K562 (cell line): ENCODE data around the gene ARHGAP15. TPM values are rescaled to one million over a fixed set of nuclear protein-coding genes. Genes with fewer than 3 reads are reported as not detected.

ENCODE experiments used
- ATAC-seq: fragments of 200-7000 bp; cut with Tn5 transposase; 3 replicates; pipeline ENCODE4 v1.9.1; 2020; ENCODE audit warnings: moderate library complexity
- BruUV-seq: library from RNA; stranded (reverse); fragments of 400-500 nt; replicated peaks from 2 replicates; lab custom pipeline; 2021; lab: Mats Ljungman, UMichigan
- CTCF ChIA-PET: fragments of 300-600 bp; formaldehyde crosslinking; extraction: SDS; loops from one replicate; lab custom pipeline; 2021; ENCODE audit warnings: low intra/inter-chr PET ratio; lab: Yijun Ruan, JAX
- POLR2A ChIA-PET: fragments of 300-600, 350-650 bp; sonication (Branson Sonifier 250); formaldehyde crosslinking; extraction: SDS; loops from one replicate; lab custom pipeline; 2021; ENCODE audit warnings: antibody characterized with exemption, inconsistent platforms; lab: Yijun Ruan, JAX
- DNase-seq, 4 experiments: peaks; one replicate each; pipeline versions ENCODE4 v3.0.0 to v3.0.0-alpha.2; 2011 to 2018; ENCODE audit warnings: low spot score in 3 of 4, mixed read lengths in 3 of 4; ENCODE audit errors: extremely low read depth in 1 of 4
- FAIRE-seq: peaks from 2 replicates; lab custom pipeline; 2011; peaks lifted over from hg19 to GRCh38; lab: Jason Lieb, UNC
- H2AFZ ChIP-seq: 2 replicates; pipeline ENCODE4 v1.6.0; 2011; ENCODE audit warnings: low read depth, low read length, control low read depth, inconsistent platforms
- H3K27ac ChIP-seq: fragments of 200-600 bp; 3 replicates; pipeline ENCODE4 v1.8.0; 2011; ENCODE audit warnings: low read depth, mild to moderate bottlenecking, control low read depth, inconsistent platforms, low read length, moderate library complexity, mixed read lengths; ENCODE audit errors: extremely low read depth
- H3K27me3 ChIP-seq, 2 experiments: fragments of 300-600 bp in 1 of 2; 2 replicates in 1 of 2; 3 replicates in 1 of 2; pipeline versions ENCODE4 v1.6.0 to v1.8.0; 2011; ENCODE audit warnings: inconsistent platforms in 2 of 2, low read length in 2 of 2, mild to moderate bottlenecking in 1 of 2, mixed read lengths in 1 of 2, moderate library complexity in 1 of 2; ENCODE audit not compliant: control insufficient read depth in 2 of 2, insufficient read depth in 2 of 2
- H3K36me3 ChIP-seq: fragments of 300-600 bp; 3 replicates; pipeline ENCODE4 v1.8.0; 2011; ENCODE audit warnings: mild to moderate bottlenecking, low read length, inconsistent platforms; ENCODE audit not compliant: control insufficient read depth, insufficient read depth
- H3K4me1 ChIP-seq, 2 experiments: fragments of 200-600 bp in 1 of 2; replicated peaks in 1 of 2; 2 replicates in 1 of 2; 3 replicates in 1 of 2; pipeline versions ENCODE4 v1.5.1 to v1.8.0; 2011; ENCODE audit warnings: inconsistent platforms in 2 of 2, low read length in 2 of 2, mild to moderate bottlenecking in 1 of 2, mixed read lengths in 1 of 2, moderate library complexity in 1 of 2; ENCODE audit not compliant: control insufficient read depth in 2 of 2, insufficient read depth in 2 of 2
- H3K4me2 ChIP-seq: 2 replicates; pipeline ENCODE4 v1.6.1; 2011; ENCODE audit warnings: low read length, control low read depth, inconsistent platforms, mixed read lengths; ENCODE audit not compliant: insufficient read depth
- H3K4me3 ChIP-seq: fragments of 200-600 bp; sonication (generic), shearing (Covaris generic); 2 replicates; pipeline ENCODE4 v1.5.1; 2016; ENCODE audit warnings: control low read depth, inconsistent platforms
- H3K79me2 ChIP-seq: fragments of 200-600 bp; 3 replicates; pipeline ENCODE4 v1.8.0; 2011; ENCODE audit warnings: low read length, inconsistent platforms; ENCODE audit not compliant: control insufficient read depth, insufficient read depth
- H3K9ac ChIP-seq, 2 experiments: 2 replicates each; pipeline versions ENCODE4 v1.6.0 to v1.6.1; 2011; ENCODE audit warnings: low read depth in 2 of 2, low read length in 2 of 2, control low read depth in 1 of 2, inconsistent platforms in 1 of 2, mild to moderate bottlenecking in 1 of 2, mixed read lengths in 1 of 2; ENCODE audit not compliant: insufficient read depth in 1 of 2
- H3K9me1 ChIP-seq: one replicate; pipeline ENCODE4 v1.6.0; 2011; ENCODE audit warnings: inconsistent platforms, mild to moderate bottlenecking, low read length, moderate library complexity; ENCODE audit not compliant: control insufficient read depth, insufficient read depth
- H3K9me3 ChIP-seq: replicated peaks from 2 replicates; pipeline ENCODE4 v1.5.1; 2011; ENCODE audit warnings: low read depth, low read length, inconsistent platforms; ENCODE audit not compliant: control insufficient read depth, insufficient read depth
- H4K20me1 ChIP-seq: replicated peaks from 2 replicates; pipeline ENCODE4 v1.6.1; 2011; ENCODE audit warnings: low read length, inconsistent platforms, mixed read lengths; ENCODE audit not compliant: control insufficient read depth, insufficient read depth
- BRD9 ChIP-seq: fragments of 450-650 bp; IDR thresholded peaks from 2 replicates; pipeline ENCODE4 v1.6.1; 2018; ENCODE audit warnings: low read depth; ENCODE audit not compliant: partially characterized antibody
- FOXJ3 ChIP-seq: sonication (generic); formaldehyde crosslinking; IDR thresholded peaks from 2 replicates; pipeline ENCODE4 v1.4.0; 2020; ENCODE audit warnings: mild to moderate bottlenecking, missing genetic modification reagents
- KLF16 ChIP-seq: IDR thresholded peaks from 2 replicates; pipeline ENCODE4 v1.6.1; 2016; ENCODE audit warnings: antibody characterized with exemption
- MCM3 ChIP-seq: fragments of 450-650 bp; IDR thresholded peaks from 2 replicates; pipeline ENCODE4 v1.6.1; 2016
- MED1 ChIP-seq: sonication (generic); formaldehyde crosslinking; IDR thresholded peaks from 2 replicates; pipeline ENCODE4 v1.8.1; 2023; ENCODE audit warnings: missing genetic modification reagents, borderline replicate concordance
- NFE2L1 ChIP-seq: fragments of 450-650 bp; IDR thresholded peaks from 2 replicates; pipeline ENCODE4 v1.6.1; 2016; ENCODE audit warnings: missing genetic modification characterization, low read depth, mild to moderate bottlenecking, missing compliant biosample characterization, moderate library complexity, borderline replicate concordance
- PHB ChIP-seq: fragments of 250-450 bp; sonication (Bioruptor Pico); IDR thresholded peaks from 2 replicates; pipeline ENCODE4 v1.5.0; 2021
- SAP30 ChIP-seq: fragments of 200-600 bp; sonication (generic); IDR thresholded peaks from 2 replicates; pipeline ENCODE4 v1.6.1; 2012; ENCODE audit warnings: borderline replicate concordance, low read depth, mild to moderate bottlenecking, moderate library complexity, low read length, control low read depth, inconsistent platforms; ENCODE audit not compliant: insufficient read depth, poor library complexity, severe bottlenecking
- SREBF2 ChIP-seq: sonication (generic); formaldehyde crosslinking; IDR thresholded peaks from 2 replicates; pipeline ENCODE4 v1.4.0; 2020; ENCODE audit warnings: mild to moderate bottlenecking, missing genetic modification reagents
- SRSF3 ChIP-seq: fragments of 200-400 bp; formaldehyde crosslinking; IDR thresholded peaks from 2 replicates; pipeline ENCODE4 v1.6.1; 2016; ENCODE audit warnings: mild to moderate bottlenecking, low read length, moderate library complexity; ENCODE audit not compliant: insufficient read depth
- TAF9B ChIP-seq: fragments of 450-650 bp; IDR thresholded peaks from 2 replicates; pipeline ENCODE4 v1.6.1; 2018; ENCODE audit warnings: mild to moderate bottlenecking; ENCODE audit not compliant: partially characterized antibody
- TRIM24 ChIP-seq, 2 experiments: fragments of 450-650 bp; IDR thresholded peaks; 2 replicates each; pipeline ENCODE4 v1.6.1; 2016
- ZFP1 ChIP-seq: fragments of 450-650 bp; formaldehyde crosslinking; IDR thresholded peaks from 2 replicates; pipeline ENCODE4 v1.4.0; 2020; ENCODE audit warnings: mild to moderate bottlenecking, mixed read lengths
- WGBS: fragments of 100-300 bp; shearing (Covaris generic); methylation state at CpG from one replicate; pipeline ENCODE4 v1.1.6; 2016; ENCODE audit warnings: low coverage, mixed read lengths; ENCODE audit not compliant: insufficient coverage; ENCODE audit errors: missing lambda C conversion rate; 5-methylcytosine and 5-hydroxymethylcytosine counted together
- in situ Hi-C: fragments of 300-500 bp; cut with MboI; formaldehyde crosslinking; loops from 4 replicates; pipeline ENCODE4 v1.15.0; 2018; ENCODE audit warnings: inconsistent platforms, mixed read lengths
- intact Hi-C: fragments of 100-400 bp; cut with micrococcal nuclease; formaldehyde crosslinking; loops from 2 replicates; pipeline ENCODE4 v1.14.2; 2022
- polyA plus RNA-seq, 8 experiments: library from polyadenylated mRNA; depleted of rRNA in 4 of 8; stranded (reverse) in 5 of 8; unstranded in 3 of 8; fragments of >200 nt; fragmentation: Nextera tagmentation in 2 of 8; fragmentation: Illumina TruSeq in 1 of 8; extraction: Ambion mirVana in 2 of 8; extraction: Trizol in 1 of 8; gene quantifications; 2 replicates each; pipeline versions ENCODE4 v1.2.1 to v1.2.3, GENCODE V29; 2011 to 2014; ENCODE audit warnings: inconsistent platforms in 1 of 8, missing spikeins in 1 of 8
- total RNA-seq, 7 experiments: library from RNA; depleted of rRNA in 6 of 7; stranded (reverse); fragments of >200 nt in 6 of 7; fragmentation: Illumina TruSeq in 2 of 7; extraction: Trizol in 2 of 7; gene quantifications; 2 replicates each; pipeline versions ENCODE4 v1.2.1 to v1.2.3, GENCODE V29; 2011 to 2021; ENCODE audit warnings: low replicate concordance in 1 of 7
- TF ChIP-seq, protein P1 (sequence below): sonication (generic); formaldehyde crosslinking; IDR thresholded peaks from 2 replicates; pipeline ENCODE4 v1.8.0; 2022; ENCODE audit warnings: mild to moderate bottlenecking, missing genetic modification reagents
- TF ChIP-seq, protein P2 (sequence below), 2 experiments: IDR thresholded peaks in 1 of 2; conservative IDR thresholded peaks in 1 of 2; 2 replicates each; pipeline ENCODE4 v1.6.1; 2016; ENCODE audit warnings: low read depth in 2 of 2, mild to moderate bottlenecking in 1 of 2, missing compliant biosample characterization in 1 of 2, missing genetic modification characterization in 1 of 2, moderate library complexity in 1 of 2
- TF ChIP-seq, protein P3 (sequence below): fragments of 450-650 bp; IDR thresholded peaks from 2 replicates; pipeline ENCODE4 v1.6.1; 2018; ENCODE audit not compliant: partially characterized antibody

ARHGAP15 gene
- total and polyA plus RNA-seq, 9 of the 15 experiments (the other 6 are each of a cell fraction or from before 2014, with no cell fraction given) = 1.5 to 17.9 (median 7.9) TPM

DNA sequence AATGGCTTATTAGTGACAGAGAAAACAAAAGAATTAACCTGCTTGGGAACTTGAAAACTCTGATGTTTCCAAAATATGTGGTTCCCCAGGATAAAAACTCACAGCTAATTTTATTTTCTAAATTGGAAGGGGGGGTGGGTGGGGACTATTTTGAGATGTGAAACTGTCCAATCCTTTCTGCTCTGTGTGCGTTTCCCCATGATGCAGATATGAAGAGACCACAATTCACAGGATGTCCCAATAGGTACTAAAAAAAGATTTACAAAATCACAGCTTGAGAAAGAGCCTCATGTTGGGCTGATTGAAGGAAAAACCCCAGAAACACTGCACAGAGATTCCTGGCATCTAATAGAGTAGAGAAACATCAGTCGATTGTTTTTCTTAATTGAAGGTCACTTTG is 273.2 kb downstream of the ARHGAP15 start:
- no TSS peak for BruUV-seq
- FAIRE-seq = no peak
- Histone ChIP-seq H3K9me3 (no peaks in the 10 kb centered on the region), H3K36me3 (no peaks in the 10 kb centered on the region), H4K20me1 (no peaks in the 10 kb centered on the region), H3K27me3 (no peaks in the 10 kb centered on the region), H2AFZ (no peak overlapping the region), H3K27ac (no peak overlapping the region), H3K4me3 (no peak overlapping the region), H3K4me1 (no peaks in the 10 kb centered on the region), H3K79me2 (no peaks in the 10 kb centered on the region), H3K9ac (no peak overlapping the region), H3K4me2 (no peak overlapping the region), H3K9me1 (no peaks in the 10 kb centered on the region)
- DNase-seq = no peak
- no peak for ATAC-seq
- intact Hi-C loops (no loop called here), in situ Hi-C loops (no loop called here)
- POLR2A ChIA-PET = interaction anchor here (1.0 kb wide), 1 partner anchor 9 kb away, joined by 3 read pairs; no protein-coding TSS in a partner anchor
- WGBS = 0% methylated on average over 2 of the region's 2 CpGs
- CTCF ChIA-PET = no interaction called here
- no peak for TF ChIP-seq SRSF3
- no peak for TF ChIP-seq PHB (CRISPR knock-in tag)
- TF ChIP-seq, protein P1, sequence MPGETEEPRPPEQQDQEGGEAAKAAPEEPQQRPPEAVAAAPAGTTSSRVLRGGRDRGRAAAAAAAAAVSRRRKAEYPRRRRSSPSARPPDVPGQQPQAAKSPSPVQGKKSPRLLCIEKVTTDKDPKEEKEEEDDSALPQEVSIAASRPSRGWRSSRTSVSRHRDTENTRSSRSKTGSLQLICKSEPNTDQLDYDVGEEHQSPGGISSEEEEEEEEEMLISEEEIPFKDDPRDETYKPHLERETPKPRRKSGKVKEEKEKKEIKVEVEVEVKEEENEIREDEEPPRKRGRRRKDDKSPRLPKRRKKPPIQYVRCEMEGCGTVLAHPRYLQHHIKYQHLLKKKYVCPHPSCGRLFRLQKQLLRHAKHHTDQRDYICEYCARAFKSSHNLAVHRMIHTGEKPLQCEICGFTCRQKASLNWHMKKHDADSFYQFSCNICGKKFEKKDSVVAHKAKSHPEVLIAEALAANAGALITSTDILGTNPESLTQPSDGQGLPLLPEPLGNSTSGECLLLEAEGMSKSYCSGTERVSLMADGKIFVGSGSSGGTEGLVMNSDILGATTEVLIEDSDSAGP (CRISPR knock-in tag) = no peak
- no peak for TF ChIP-seq ZFP1 (CRISPR knock-in tag)
- no peak for TF ChIP-seq MED1 (CRISPR knock-in tag)
- TF ChIP-seq, protein P2, sequence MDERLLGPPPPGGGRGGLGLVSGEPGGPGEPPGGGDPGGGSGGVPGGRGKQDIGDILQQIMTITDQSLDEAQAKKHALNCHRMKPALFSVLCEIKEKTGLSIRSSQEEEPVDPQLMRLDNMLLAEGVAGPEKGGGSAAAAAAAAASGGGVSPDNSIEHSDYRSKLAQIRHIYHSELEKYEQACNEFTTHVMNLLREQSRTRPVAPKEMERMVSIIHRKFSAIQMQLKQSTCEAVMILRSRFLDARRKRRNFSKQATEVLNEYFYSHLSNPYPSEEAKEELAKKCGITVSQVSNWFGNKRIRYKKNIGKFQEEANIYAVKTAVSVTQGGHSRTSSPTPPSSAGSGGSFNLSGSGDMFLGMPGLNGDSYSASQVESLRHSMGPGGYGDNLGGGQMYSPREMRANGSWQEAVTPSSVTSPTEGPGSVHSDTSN (CRISPR knock-in tag; IDR thresholded peaks at IDR 0.05; ENCODE audit: low read depth) = no peak
- TF ChIP-seq, protein P2 (tag; conservative IDR thresholded peaks at IDR 0.05; ENCODE audit: low read depth) = no peak
- TF ChIP-seq KLF16 = no peak
- TF ChIP-seq BRD9 = no peak
- TF ChIP-seq TRIM24 (IDR thresholded peaks at IDR 0.05) = no peak
- TF ChIP-seq, protein P3, sequence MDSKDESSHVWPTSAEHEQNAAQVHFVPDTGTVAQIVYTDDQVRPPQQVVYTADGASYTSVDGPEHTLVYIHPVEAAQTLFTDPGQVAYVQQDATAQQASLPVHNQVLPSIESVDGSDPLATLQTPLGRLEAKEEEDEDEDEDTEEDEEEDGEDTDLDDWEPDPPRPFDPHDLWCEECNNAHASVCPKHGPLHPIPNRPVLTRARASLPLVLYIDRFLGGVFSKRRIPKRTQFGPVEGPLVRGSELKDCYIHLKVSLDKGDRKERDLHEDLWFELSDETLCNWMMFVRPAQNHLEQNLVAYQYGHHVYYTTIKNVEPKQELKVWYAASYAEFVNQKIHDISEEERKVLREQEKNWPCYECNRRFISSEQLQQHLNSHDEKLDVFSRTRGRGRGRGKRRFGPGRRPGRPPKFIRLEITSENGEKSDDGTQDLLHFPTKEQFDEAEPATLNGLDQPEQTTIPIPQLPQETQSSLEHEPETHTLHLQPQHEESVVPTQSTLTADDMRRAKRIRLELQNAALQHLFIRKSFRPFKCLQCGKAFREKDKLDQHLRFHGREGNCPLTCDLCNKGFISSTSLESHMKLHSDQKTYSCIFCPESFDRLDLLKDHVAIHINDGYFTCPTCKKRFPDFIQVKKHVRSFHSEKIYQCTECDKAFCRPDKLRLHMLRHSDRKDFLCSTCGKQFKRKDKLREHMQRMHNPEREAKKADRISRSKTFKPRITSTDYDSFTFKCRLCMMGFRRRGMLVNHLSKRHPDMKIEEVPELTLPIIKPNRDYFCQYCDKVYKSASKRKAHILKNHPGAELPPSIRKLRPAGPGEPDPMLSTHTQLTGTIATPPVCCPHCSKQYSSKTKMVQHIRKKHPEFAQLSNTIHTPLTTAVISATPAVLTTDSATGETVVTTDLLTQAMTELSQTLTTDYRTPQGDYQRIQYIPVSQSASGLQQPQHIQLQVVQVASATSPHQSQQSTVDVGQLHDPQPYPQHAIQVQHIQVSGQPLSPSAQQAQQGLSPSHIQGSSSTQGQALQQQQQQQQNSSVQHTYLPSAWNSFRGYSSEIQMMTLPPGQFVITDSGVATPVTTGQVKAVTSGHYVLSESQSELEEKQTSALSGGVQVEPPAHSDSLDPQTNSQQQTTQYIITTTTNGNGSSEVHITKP = no peak
- no peak for TF ChIP-seq NFE2L1 (tag)
- no peak for TF ChIP-seq MCM3
- no peak for TF ChIP-seq TAF9B
- TF ChIP-seq FOXJ3 = no peak
- TF ChIP-seq SREBF2 = no peak
- no peak for TF ChIP-seq SAP30
